GM11168 (cell line): ENCODE results near the gene CHEK2.
"Not testable (repeated sequence)": the region's sequence is repeated elsewhere in the genome, so short reads cannot be mapped to it uniquely, and the experiment has no call there.

Source experiments
- in situ Hi-C: fragments of 300-500 bp; cut with MboI; formaldehyde crosslinking; loops from one replicate; pipeline ENCODE4 v1.12.0; 2022; ENCODE audit warnings: low sequenced_read_pairs; ENCODE audit not compliant: unreplicated experiment

The CHEK2 gene

GRCh38 chr22:28743852-28744251 lies 2.2 kb upstream of the CHEK2 start:
- in situ Hi-C loops = no loop called here

DNA sequence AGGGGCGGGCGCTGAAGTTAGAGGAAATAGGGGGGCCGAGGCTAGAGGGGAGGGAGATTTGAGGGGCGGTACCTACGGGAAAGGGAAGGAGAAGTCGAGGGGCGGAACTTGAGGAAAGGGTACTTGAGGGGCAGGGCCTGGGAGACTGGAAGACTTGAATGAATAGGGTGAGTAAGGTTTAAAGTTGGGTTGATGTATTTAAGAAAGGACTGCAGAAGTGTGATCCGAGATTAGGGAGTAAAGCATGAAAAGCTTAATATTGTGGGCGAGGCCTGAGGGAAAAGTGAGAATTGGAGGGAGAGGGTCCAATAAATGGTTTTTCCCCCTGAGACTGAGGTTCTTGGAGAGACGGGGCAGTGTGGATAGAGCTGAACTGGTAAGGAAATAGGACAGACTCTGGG lies 942 bp upstream of the CHEK2 start:
- in situ Hi-C loops = no loop called here

DNA sequence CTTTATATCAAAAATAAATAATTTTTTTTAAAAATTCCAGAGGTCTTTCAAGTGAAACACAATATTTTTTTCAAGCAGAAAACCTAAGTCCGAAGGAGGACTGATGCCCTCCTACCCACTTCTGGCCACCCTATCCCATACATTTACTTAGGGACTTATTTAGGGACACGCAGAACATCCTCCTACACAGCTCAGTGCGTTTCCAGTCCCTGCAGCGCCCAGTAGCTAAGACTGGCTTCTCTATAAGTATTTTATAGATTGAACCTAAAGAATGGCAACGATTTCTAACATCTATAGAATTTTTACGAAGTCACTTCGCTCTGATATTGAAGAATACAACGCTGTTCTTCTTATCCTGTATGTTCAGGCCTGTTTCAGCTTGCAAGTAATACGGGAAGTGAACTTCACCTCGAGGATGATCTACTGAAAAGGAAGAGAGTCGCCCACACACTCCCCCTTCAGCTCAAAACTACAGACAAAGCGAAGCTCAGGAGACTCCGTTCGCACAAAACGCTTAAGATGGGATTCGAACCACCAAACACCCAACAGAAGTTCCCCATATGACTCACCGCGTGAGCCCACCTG lies 328 bp downstream of the CHEK2 start:
- in situ Hi-C loops = no loop called here

DNA sequence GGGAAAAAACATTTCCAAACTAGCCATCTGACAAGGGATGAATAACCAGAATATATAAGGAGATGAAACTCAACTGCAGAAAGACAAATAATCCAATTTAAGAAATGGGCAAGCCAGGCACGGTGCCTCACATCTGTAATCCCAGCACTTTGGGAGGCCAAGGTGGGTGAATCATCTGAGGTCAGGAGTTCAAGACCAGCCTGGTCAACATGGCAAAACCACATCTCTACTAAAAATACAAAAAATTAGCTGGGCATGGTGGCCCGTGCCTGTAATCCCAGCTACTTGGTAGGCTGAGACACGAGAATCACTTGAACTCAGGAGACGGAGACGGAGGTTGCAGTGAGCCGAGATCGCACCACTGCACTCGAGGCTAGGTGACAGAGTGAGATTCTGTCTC lies 2.7 kb downstream of the CHEK2 start:
- in situ Hi-C loops = not testable (repeated sequence)

DNA sequence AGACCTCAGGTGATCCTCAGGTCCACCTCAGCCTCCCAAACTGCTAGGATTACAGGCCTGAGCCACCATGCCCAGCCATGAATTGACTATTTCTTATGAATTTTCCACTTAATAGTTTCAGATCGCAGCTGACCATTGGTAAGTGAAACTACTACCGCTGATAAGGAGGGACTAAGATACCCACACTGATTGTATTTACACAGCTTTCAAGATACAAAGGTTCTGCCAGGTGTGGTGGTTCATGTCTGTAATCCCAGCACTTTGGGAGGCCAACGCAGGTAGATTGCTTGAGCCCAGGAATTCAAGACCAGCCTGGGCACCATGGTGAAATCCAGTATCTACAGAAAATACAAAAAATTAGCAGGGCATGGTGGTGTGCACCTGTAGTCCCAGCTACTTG lies 3.9 kb downstream of the CHEK2 start:
- in situ Hi-C loops = no loop called here

DNA sequence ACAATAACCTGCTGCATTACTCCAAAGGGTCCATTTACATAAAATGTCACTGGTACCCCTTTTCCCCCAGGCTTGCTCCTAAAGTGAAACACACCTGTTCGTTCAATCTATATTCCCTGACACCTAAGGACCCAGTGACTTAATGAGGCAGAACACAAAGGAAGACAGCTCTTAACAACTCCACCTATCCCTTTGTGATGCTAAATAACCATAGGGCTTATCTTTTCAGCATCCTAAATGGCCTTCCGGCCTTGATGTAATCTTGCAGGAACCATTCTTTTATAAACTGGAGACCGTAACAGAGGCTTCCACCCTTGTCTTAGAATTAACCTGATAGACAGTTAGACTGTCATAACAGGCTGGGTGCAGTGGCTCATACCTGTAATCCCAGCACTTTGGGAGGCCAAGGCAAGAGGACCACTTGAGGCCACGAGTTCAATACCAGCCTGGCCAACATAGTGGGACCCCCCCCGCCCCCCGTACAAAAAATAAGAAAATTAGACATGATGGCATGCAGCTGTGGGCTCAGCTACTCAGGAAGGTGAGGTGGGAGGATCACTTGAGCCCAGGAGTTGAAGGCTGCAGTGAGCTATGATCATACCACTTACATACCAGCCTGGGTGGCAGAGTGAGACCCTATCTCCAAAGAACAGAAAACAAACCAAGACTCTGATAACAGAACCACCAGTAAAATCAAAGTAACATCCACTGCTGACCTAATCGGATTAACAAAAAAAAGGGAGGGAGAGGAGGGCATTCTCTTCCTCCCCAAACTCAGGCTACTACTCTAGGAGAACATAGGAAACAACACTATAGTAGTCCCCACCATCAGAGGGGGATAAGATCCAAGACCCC lies 5.1 kb downstream of the CHEK2 start:
- in situ Hi-C loops = no loop called here

GRCh38 chr22:28734393-28734792 lies 7.2 kb downstream of the CHEK2 start:
- in situ Hi-C loops = no loop called here

DNA sequence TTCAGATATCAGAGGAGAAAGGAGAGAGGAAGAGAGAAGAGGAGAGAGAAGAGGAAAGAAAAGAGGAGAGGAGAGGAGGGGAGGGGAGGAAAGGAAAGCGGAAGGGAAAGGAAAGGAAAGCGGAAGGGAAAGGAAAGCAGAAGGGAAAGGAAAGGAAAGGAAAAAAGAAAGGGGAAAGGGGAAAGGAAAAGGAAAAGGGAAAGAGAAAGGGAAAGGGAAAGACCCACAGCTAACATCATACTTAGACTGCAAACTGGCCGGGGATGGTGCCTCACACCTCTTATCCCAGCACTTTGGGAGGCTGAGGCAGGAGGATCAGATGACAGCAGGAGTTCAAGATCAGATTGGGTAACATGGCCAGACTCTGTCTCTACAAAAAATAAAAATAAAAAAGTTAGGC lies 11.4 kb downstream of the CHEK2 start:
- in situ Hi-C loops = no loop called here

DNA sequence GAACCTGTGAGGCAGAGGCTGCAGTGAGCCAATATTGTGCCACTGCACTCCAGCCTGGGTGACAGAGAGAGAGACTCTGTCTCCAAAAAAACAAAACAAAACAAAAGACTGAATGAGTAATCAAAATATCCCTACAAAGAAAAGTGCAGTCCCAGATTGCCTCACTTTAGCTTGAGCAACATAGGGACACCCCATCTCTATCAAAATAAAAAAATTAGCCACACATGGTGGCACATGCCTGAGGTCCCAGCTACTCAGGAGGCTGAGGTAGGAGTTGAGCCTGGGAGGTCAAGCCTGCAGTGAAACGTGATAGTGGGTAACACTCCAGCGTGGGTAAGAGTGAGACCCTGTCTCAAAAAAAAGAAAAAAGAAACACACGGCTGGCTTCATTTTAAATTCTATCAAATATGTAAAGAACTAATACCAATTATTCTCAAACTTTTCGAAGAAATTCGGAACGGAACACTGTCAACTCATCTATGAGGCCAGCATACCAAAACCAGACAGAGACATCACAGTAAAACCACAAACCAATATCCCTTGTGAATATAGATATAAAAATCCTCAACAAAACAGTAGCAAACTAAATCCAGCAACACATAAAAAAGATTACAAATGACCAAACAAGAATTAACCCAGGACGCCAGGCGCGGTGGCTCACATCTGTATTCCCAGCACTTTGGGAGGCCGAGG lies 12.9 kb downstream of the CHEK2 start:
- in situ Hi-C loops = no loop called here

DNA sequence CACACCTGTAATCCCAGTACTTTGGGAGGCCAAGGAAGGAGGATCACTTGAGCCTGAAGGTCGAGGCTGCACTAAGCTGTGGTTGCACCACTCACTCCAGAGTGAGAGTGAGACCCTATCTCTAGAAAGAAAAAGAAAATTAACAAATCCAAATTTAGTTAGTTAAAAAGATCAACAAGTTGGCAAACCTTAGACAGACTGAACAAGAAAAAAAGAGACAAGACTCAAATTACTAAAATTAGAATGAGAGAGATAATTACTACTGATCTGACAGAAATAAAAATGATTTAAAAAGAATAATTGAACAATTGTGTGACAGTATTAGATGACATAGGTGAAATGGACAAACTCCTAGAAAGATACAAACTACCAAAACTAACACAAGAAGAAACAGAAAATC lies 13.6 kb downstream of the CHEK2 start:
- in situ Hi-C loops = no loop called here

DNA sequence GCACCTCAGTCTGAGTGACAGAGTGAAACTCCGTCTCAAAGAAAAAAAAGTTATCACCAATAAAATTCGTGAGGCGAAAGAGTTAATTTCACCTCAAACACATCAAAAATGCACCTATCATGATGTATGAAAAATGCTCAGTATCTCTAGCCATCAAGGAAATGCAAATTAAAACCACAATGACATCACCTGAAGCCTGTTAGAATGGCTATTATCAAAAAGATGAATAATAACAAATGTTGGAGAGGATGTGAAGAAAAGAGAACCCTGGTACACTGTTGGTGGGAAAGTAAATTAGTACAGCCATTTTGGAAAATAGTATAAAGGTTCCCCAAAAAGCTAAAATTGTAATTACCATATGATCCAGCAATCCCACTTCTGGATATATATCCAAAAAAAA lies 23.6 kb downstream of the CHEK2 start:
- in situ Hi-C loops = no loop called here

DNA sequence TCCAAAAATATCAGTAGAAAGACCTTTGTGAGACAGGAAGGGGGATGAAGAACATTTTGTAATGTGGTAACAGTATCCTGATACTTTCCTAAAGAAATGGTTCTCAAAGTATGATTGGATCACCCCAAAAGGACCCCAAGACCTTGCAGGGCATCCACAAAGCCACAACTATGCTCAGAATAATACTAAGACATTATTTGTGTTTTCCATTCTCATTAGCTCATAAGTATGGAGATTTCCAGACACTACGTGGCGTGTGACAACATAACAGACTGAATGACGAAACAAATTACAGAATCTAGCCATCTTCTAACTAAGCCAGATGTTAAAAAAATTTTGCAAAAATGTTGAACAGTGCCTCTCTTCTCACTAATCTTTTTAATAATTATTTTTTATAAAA lies 24.9 kb downstream of the CHEK2 start:
- in situ Hi-C loops = no loop called here

DNA sequence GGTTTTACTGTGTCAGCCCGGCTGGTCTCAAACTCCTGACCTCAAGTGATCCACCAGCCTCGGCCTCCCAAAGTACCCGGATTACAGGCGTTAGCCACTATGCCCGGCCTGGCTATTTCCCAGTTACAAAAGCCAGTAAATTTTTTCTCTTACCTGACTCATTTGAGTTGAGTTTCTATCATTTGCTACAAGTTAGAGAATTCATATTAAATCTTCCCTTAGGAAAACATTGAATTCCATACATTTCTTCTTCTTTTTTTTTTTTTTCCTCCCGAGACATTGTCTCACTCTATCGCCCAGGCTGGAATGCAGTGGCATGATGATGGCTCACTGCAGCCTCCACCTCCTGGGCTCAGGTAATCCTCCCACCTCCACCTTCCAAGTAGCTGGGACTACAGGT lies 26.0 kb downstream of the CHEK2 start:
- in situ Hi-C loops = no loop called here

GRCh38 chr22:28714043-28714628 lies 27.5 kb downstream of the CHEK2 start:
- in situ Hi-C loops = no loop called here

DNA sequence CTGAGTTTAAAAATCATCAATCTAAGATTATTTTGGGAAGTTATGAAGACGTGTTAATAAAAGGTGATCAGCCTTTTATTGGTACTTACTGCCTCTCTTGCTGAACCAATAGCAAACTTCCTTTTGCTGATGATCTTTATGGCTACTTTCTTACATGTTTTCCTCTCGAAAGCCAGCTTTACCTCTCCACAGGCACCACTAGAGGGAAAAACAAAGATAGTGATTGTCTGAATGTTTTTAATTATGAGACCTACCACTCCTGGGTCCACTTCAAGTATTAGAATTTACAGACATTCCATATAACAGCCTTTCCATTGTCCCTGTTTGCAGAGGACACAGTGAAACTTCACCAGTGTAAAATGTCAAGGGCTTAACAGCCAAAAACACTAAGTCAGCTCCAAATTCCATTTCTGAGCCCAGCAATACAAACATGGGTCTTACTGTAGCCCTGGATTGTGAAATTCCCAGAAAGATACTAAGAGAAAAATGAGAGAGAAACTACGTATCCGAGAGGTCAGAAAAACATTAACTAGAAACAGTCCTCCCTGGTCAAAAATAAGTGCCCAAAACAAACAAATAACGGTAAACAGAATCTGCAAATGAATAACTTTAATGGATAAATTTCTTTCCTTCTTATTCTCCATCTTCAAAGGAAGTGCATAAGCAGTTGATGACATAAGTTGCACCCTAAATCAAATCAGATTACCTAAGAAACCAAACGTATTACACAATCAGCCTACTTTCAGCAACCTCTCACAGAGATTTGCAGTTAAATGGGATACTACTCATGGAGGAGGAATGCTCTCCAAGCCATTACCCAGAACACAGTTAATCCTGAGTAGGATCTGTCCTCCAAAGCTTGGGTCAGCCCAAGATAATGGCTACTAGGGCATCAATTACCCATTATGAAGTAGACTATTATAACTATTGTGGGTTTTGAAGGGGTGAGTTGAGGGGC lies 29.5 kb downstream of the CHEK2 start:
- in situ Hi-C loops = no loop called here

GRCh38 chr22:28711341-28711740 lies 30.3 kb downstream of the CHEK2 start:
- in situ Hi-C loops = no loop called here

- in situ Hi-C loops = no loop called here
Observed at GRCh38 chr22:28710576-28711191, 30.9 kb downstream of the CHEK2 start.

- in situ Hi-C loops = no loop called here
Observed at GRCh38 chr22:28710107-28710506, 31.5 kb downstream of the CHEK2 start.

DNA sequence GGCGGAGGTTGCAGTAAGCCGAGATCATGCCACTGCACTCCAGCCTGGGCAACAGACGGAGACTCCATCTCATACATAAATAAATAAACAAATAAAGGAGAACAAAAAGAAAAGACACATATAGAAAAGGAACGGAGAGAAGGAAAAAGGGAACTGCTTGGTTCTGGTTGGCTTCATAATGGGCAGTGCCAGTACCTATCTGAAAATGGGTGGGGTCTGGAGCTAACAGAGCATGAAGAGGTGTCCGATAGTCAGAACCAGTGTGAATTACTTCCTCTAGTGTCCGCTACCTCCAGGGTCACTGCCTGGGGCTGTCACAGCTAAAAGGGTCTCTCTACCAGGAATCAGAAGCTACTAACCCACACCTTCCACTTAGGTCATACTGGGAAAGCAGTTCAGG lies 34.8 kb downstream of the CHEK2 start:
- in situ Hi-C loops = no loop called here

DNA sequence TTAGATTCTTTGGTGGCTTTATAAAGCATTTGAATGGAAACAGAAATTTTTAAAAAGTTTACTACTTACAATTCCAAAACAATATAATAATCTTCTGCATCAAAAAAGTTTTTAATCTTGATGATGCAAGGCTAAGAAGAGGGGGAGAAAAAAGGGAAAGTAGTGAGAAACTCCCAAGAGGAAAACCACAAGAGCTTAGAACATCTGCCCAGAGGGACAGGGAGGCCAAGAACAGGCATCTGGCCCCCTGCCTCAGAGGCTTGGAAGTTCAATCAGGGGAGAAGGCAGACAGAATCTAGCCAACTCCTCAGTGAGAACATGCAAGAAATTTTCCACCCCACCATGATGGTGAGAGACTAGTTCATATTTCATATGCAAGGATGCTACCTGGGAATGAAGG lies 38.2 kb downstream of the CHEK2 start:
- in situ Hi-C loops = no loop called here
